Mesothelial cell of epicardium (in vitro differentiated cells): ENCODE measurements around the gene LTBP1. TPM values are rescaled to one million over a fixed set of nuclear protein-coding genes. Genes with fewer than 3 reads are reported as not detected.

Source experiments
- DNase-seq, 2 experiments: peaks; one replicate each; pipeline ENCODE4 v3.0.0; 2021; ENCODE audit warnings: low spot score in 2 of 2; ENCODE audit not compliant: unreplicated experiment in 2 of 2
- H3K27ac Mint-ChIP-seq: 2 replicates; pipeline ENCODE4 v1.8.0; 2021; ENCODE audit warnings: mixed read lengths
- H3K27me3 Mint-ChIP-seq: 2 replicates; pipeline ENCODE4 v1.8.0; 2021; ENCODE audit warnings: low read depth, mixed read lengths
- H3K36me3 Mint-ChIP-seq: 2 replicates; pipeline ENCODE4 v1.8.0; 2021; ENCODE audit warnings: mixed read lengths
- H3K4me1 Mint-ChIP-seq: 2 replicates; pipeline ENCODE4 v1.8.0; 2021; ENCODE audit warnings: mixed read lengths
- H3K4me3 Mint-ChIP-seq: 2 replicates; pipeline ENCODE4 v1.8.0; 2021; ENCODE audit warnings: mild to moderate bottlenecking, moderate library complexity, mixed read lengths
- H3K9me3 Mint-ChIP-seq: 2 replicates; pipeline ENCODE4 v1.8.0; 2021; ENCODE audit warnings: mixed read lengths
- total RNA-seq: library from RNA; stranded (reverse); gene quantifications from 3 replicates; pipeline ENCODE4 v1.2.1, GENCODE V29; 2021
- TF ChIP-seq, protein P1 (sequence below): fragments of 200-600 bp; sonication (generic); IDR thresholded peaks from one replicate; pipeline ENCODE4 v1.5.0; 2021; ENCODE audit warnings: antibody characterized with exemption; ENCODE audit not compliant: unreplicated experiment

Gene LTBP1
- total RNA-seq, 1 donor from 2014 or later, result 80.2 TPM

DNA sequence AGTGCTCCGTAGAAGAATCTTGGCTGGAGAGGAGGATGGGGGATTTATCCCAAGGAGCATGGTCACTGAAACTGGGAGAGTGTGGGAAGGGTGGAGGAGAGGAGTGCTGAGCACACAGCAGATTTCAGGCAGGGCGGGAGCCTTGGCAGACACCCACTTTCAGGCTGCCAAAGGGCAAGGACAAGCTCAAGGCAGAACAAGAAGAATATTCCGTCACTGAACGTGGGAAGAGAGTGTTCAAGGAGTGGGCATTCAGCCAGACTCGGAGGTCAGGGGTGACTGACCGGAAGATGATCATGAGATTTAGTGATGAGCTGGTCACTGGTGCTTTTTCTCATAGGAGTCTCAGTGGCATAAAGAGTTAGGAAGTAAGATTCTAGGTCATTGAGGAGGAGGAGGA, 393.5 kb downstream of the LTBP1 start:
- H3K9me3 Mint-ChIP-seq, result no peaks in the 10 kb centered on the region
- H3K27ac Mint-ChIP-seq, result no peak overlapping the region
- H3K4me1 Mint-ChIP-seq, result no peaks in the 10 kb centered on the region
- peaks cover 12% of the 10 kb centered on the region for H3K36me3 Mint-ChIP-seq
- TF ChIP-seq, protein P1, sequence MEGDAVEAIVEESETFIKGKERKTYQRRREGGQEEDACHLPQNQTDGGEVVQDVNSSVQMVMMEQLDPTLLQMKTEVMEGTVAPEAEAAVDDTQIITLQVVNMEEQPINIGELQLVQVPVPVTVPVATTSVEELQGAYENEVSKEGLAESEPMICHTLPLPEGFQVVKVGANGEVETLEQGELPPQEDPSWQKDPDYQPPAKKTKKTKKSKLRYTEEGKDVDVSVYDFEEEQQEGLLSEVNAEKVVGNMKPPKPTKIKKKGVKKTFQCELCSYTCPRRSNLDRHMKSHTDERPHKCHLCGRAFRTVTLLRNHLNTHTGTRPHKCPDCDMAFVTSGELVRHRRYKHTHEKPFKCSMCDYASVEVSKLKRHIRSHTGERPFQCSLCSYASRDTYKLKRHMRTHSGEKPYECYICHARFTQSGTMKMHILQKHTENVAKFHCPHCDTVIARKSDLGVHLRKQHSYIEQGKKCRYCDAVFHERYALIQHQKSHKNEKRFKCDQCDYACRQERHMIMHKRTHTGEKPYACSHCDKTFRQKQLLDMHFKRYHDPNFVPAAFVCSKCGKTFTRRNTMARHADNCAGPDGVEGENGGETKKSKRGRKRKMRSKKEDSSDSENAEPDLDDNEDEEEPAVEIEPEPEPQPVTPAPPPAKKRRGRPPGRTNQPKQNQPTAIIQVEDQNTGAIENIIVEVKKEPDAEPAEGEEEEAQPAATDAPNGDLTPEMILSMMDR, result no peak
- H3K27me3 Mint-ChIP-seq, result no peaks in the 10 kb centered on the region
- no peak overlapping the region for H3K4me3 Mint-ChIP-seq
- DNase-seq, result no peak

DNA sequence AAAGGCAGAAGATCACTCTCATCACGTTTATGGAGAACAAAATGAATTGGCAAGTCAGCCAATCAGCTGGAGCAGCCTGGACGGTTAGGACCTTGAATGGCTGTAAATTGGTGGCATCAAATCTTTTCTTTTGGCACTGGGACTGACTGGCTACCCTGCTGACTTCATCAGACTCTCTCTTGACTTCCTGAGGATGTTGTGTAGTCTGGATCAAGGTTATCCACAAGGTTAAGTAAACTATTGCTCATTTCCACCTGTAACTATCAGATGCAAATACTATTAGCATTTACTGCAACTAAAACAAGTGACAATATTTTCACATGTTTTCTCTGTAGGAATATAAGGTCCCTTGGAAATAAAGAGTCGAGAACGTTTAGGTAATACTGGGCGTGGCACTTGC, 395.4 kb downstream of the LTBP1 start:
- H3K27me3 Mint-ChIP-seq, result no peaks in the 10 kb centered on the region
- no peak for DNase-seq
- no peaks in the 10 kb centered on the region for H3K9me3 Mint-ChIP-seq
- no peaks in the 10 kb centered on the region for H3K4me1 Mint-ChIP-seq
- peaks cover 12% of the 10 kb centered on the region for H3K36me3 Mint-ChIP-seq
- no peak overlapping the region for H3K27ac Mint-ChIP-seq
- no peak overlapping the region for H3K4me3 Mint-ChIP-seq
- TF ChIP-seq, protein P1, result no peak

DNA sequence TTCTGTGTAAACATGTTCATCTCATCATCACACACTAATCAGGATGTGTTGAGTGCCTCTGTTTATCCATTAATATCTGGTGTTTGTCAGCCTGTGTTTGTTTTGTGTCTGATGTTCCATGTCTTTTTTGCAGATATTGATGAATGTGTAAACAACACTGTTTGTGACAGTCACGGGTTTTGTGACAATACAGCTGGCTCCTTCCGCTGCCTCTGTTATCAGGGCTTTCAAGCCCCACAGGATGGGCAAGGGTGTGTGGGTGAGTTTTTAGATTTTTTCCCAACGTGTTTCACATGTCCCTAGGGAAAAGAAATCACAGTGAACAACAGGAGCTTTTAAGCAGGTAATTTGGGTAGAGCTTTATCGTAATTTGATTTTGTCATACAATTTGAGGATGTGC, 396.0 kb downstream of the LTBP1 start:
- DNase-seq, result no peak
- TF ChIP-seq, protein P1, result no peak
- Mint-ChIP-seq H3K36me3 (peaks cover 17% of the 10 kb centered on the region), H3K4me1 (no peaks in the 10 kb centered on the region), H3K9me3 (no peaks in the 10 kb centered on the region), H3K27ac (no peak overlapping the region), H3K4me3 (no peak overlapping the region), H3K27me3 (no peaks in the 10 kb centered on the region)

DNA sequence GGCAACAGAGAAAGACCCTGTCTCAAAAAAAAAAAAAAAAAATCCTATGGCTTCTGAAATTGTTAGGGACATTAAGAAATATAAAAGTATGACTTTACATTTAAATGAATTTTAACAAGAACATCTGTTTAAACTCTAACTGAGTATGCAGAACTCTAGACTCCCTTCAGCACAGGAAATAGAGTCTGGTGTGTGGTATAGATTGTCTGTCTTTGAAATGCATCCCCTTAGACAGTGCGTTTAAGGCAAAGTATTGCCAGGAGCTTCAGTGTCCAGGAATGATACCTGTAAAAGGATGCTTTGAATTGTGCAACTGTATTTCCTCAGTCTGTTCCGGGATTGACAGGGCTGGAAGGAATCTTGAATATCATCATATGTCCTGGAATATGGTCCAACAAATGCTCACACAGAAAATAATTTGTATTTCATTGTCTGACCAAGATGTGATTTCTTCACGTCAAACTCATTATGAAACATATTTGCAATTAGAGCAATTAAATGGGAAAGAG, 396.7 kb downstream of the LTBP1 start:
- Mint-ChIP-seq H3K4me1 (no peaks in the 10 kb centered on the region), H3K36me3 (peaks cover 23% of the 10 kb centered on the region), H3K27ac (no peak overlapping the region), H3K9me3 (no peaks in the 10 kb centered on the region), H3K4me3 (no peak overlapping the region), H3K27me3 (no peaks in the 10 kb centered on the region)
- no peak for DNase-seq
- TF ChIP-seq, protein P1, result no peak

DNA sequence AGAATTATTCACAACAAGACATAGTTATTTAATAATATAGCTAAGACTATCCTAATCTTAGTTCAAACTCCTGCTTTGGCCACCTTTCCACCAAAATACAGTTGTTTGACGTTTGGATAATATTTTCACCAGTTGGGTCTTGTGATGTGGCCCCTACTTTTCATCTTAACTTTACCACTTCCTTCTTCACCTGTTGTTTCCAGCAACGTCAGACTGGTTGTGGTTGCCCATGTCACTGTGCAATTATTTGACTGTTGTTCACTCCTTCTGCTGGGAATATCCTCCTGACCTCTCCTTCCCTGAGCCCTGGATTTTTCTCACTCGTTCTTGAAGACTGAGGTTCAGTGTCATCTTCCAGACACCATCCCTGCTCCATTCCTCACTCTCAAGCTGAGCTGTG, 397.5 kb downstream of the LTBP1 start:
- H3K4me3 Mint-ChIP-seq, result no peak overlapping the region
- no peak overlapping the region for H3K27ac Mint-ChIP-seq
- H3K27me3 Mint-ChIP-seq, result no peaks in the 10 kb centered on the region
- no peak for DNase-seq
- H3K4me1 Mint-ChIP-seq, result no peaks in the 10 kb centered on the region
- peaks cover 27% of the 10 kb centered on the region for H3K36me3 Mint-ChIP-seq
- TF ChIP-seq, protein P1, result no peak
- H3K9me3 Mint-ChIP-seq, result no peaks in the 10 kb centered on the region

DNA sequence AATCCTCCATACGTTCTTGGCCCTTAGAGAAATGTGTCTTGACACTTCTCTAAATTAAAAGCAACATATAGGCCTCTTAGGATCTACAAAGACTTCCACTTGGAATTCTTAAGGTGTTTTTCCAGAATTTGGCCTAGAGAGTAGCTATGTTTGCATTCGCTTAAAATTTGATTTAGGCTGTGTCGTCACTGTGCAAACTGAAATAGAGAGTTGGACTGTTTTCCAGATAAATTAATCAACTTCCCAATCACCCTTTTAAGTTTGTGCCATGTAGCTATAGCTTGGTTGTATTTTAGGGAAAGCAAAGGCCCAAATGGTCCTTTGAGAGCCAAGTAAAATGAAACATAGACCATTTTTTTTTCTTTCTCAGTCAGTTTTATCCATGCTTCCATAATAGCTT, 401.1 kb downstream of the LTBP1 start:
- H3K36me3 Mint-ChIP-seq, result peaks cover 28% of the 10 kb centered on the region
- DNase-seq, result no peak
- TF ChIP-seq, protein P1, result no peak
- H3K27me3 Mint-ChIP-seq, result no peaks in the 10 kb centered on the region
- no peak overlapping the region for H3K4me3 Mint-ChIP-seq
- H3K4me1 Mint-ChIP-seq, result no peaks in the 10 kb centered on the region
- no peaks in the 10 kb centered on the region for H3K9me3 Mint-ChIP-seq
- no peak overlapping the region for H3K27ac Mint-ChIP-seq
